LNCAP (cell line): ENCODE measurements around the gene FAT1.

Source experiments
- TF ChIP-seq, protein P1 (sequence below): fragments of 450-650 bp; IDR thresholded peaks from 2 replicates; pipeline ENCODE4 v1.5.1; 2017; ENCODE audit warnings: mild to moderate bottlenecking

The FAT1 gene

DNA sequence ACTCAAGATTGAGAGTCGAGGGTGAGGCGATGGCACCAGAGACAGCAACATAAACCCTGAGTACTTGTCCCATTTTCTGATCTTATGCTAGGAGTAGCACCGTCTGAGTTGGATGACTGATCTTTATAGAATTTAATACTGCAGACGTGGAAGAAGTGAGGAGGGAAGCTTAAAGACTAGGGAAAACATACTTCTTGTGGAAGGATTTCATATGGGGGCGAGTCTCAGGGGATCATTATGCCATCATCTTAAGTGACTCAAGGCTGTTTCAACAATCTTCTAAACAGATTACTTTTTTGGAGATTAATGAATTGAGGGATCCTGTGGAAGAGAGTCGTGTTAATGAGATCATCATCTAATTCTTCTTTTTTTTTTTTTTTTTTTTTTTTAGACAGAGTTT, 17.2 kb upstream of the FAT1 start:
- TF ChIP-seq, protein P1, sequence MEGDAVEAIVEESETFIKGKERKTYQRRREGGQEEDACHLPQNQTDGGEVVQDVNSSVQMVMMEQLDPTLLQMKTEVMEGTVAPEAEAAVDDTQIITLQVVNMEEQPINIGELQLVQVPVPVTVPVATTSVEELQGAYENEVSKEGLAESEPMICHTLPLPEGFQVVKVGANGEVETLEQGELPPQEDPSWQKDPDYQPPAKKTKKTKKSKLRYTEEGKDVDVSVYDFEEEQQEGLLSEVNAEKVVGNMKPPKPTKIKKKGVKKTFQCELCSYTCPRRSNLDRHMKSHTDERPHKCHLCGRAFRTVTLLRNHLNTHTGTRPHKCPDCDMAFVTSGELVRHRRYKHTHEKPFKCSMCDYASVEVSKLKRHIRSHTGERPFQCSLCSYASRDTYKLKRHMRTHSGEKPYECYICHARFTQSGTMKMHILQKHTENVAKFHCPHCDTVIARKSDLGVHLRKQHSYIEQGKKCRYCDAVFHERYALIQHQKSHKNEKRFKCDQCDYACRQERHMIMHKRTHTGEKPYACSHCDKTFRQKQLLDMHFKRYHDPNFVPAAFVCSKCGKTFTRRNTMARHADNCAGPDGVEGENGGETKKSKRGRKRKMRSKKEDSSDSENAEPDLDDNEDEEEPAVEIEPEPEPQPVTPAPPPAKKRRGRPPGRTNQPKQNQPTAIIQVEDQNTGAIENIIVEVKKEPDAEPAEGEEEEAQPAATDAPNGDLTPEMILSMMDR = no peak

GRCh38 chr4:186739802-186740434, 16.3 kb upstream of the FAT1 start:
- TF ChIP-seq, protein P1 = no peak

DNA sequence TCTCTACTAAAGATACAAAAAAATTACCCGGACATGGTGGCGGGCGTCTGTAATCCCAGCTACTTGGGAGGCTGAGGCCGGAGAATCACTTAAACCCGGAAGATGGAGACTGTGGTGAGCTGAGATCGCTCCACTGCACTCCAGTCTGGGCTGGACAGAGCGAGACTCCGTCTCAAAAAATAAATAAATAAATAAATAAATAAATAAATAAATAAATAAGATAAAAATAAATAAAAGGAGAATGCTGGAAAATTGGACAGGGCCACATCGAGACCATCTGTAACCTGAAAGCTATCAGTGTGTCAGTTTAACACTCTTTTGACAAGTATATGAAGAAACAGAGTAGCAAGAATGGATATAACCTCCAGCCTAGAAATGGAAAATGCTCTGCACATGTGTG, 15.7 kb upstream of the FAT1 start:
- TF ChIP-seq, protein P1 = no peak

- TF ChIP-seq, protein P1 = no peak
These were observed 14.8 kb upstream of the FAT1 start for GRCh38 chr4:186738421-186738820.

GRCh38 chr4:186737427-186737826, 13.8 kb upstream of the FAT1 start:
- TF ChIP-seq, protein P1 = no peak

GRCh38 chr4:186736466-186736865, 12.8 kb upstream of the FAT1 start:
- TF ChIP-seq, protein P1 = no peak

- TF ChIP-seq, protein P1 = no peak
These were observed 10.6 kb upstream of the FAT1 start for GRCh38 chr4:186734251-186734650.

- TF ChIP-seq, protein P1 = no peak
These were observed 10.1 kb upstream of the FAT1 start for GRCh38 chr4:186733778-186734177.
